HEK293 (cell line): Measurements from ENCODE around the gene CXCL17.

ENCODE experiments used
- CTCF ChIA-PET: fragments of 350-600 bp; formaldehyde crosslinking; extraction: SDS; loops from one replicate; lab custom pipeline; 2021; ENCODE audit warnings: antibody characterized with exemption; lab: Yijun Ruan, JAX
- POLR2A ChIA-PET: fragments of 300-600 bp; formaldehyde crosslinking; extraction: SDS; loops from one replicate; lab custom pipeline; 2020; ENCODE audit warnings: antibody characterized with exemption, inconsistent platforms; lab: Yijun Ruan, JAX
- H3K27ac ChIP-seq: fragments of 200-500 bp; sonication (Bioruptor generic); 2 replicates; pipeline ENCODE4 v1.5.1; 2014; ENCODE audit warnings: low read depth, low read length, control low read depth, inconsistent platforms; ENCODE audit errors: extremely low read depth
- H3K36me3 ChIP-seq, 2 experiments: fragments of 200-500 bp in 1 of 2; sonication (Bioruptor generic) in 1 of 2; 1 replicate in 1 of 2; 2 replicates in 1 of 2; pipeline ENCODE4 v1.5.1; 2014 to 2017; ENCODE audit warnings: inconsistent platforms in 2 of 2, low read length in 2 of 2; ENCODE audit not compliant: control insufficient read depth in 2 of 2, insufficient read depth in 1 of 2
- H3K4me1 ChIP-seq: fragments of 200-500 bp; sonication (Bioruptor generic); 2 replicates; pipeline ENCODE4 v1.5.1; 2014; ENCODE audit warnings: mild to moderate bottlenecking, low read length, inconsistent platforms; ENCODE audit not compliant: control insufficient read depth, insufficient read depth
- H3K4me3 ChIP-seq: 2 replicates; pipeline ENCODE4 v1.5.1; 2011; ENCODE audit warnings: low read depth, mild to moderate bottlenecking, control low read depth, low read length, moderate library complexity
- H3K9me3 ChIP-seq: fragments of 200-500 bp; sonication (Bioruptor generic); 2 replicates; pipeline ENCODE4 v1.5.1; 2014; ENCODE audit warnings: low read depth, low read length, inconsistent platforms; ENCODE audit not compliant: control insufficient read depth, insufficient read depth
- GFI1B ChIP-seq: fragments of 450-650 bp; formaldehyde crosslinking; IDR thresholded peaks from 2 replicates; pipeline ENCODE4 v1.5.1; 2016; ENCODE audit warnings: missing biosample characterization, missing genetic modification characterization
- PRDM1 ChIP-seq: fragments of 450-650 bp; formaldehyde crosslinking; IDR thresholded peaks from 2 replicates; pipeline ENCODE4; 2016; ENCODE audit warnings: missing biosample characterization, missing genetic modification characterization
- ZNF10 ChIP-seq: fragments of 450-650 bp; formaldehyde crosslinking; IDR thresholded peaks from 2 replicates; pipeline ENCODE4 v1.5.1; 2017; ENCODE audit warnings: missing biosample characterization, missing genetic modification characterization
- ZNF157 ChIP-seq: fragments of 450-650 bp; formaldehyde crosslinking; IDR thresholded peaks from 2 replicates; pipeline ENCODE4 v1.5.1; 2016; ENCODE audit warnings: missing biosample characterization, missing genetic modification characterization
- ZNF23 ChIP-seq: fragments of 450-650 bp; formaldehyde crosslinking; IDR thresholded peaks from 2 replicates; pipeline ENCODE4 v1.5.1; 2016; ENCODE audit warnings: missing biosample characterization, missing genetic modification characterization, borderline replicate concordance
- ZNF561 ChIP-seq: fragments of 450-650 bp; IDR thresholded peaks from 2 replicates; pipeline ENCODE4 v1.5.1; 2018; ENCODE audit warnings: missing biosample characterization, missing genetic modification characterization, borderline replicate concordance
- ZNF571 ChIP-seq: fragments of 450-650 bp; formaldehyde crosslinking; IDR thresholded peaks from 2 replicates; pipeline ENCODE4 v1.5.0; 2017; ENCODE audit warnings: missing biosample characterization, missing genetic modification characterization
- ZNF707 ChIP-seq: fragments of 450-650 bp; formaldehyde crosslinking; IDR thresholded peaks from 2 replicates; pipeline ENCODE4 v1.5.1; 2016; ENCODE audit warnings: missing biosample characterization, missing genetic modification characterization
- TF ChIP-seq, protein P1 (sequence below): fragments of 450-650 bp; formaldehyde crosslinking; IDR thresholded peaks from 2 replicates; pipeline ENCODE4 v1.5.1; 2016; ENCODE audit warnings: missing biosample characterization, missing genetic modification characterization
- TF ChIP-seq, protein P2 (sequence below): fragments of 450-650 bp; formaldehyde crosslinking; IDR thresholded peaks from 2 replicates; pipeline ENCODE4 v1.5.1; 2016; ENCODE audit warnings: missing biosample characterization, missing genetic modification characterization
- TF ChIP-seq, protein P3 (sequence below): fragments of 450-650 bp; formaldehyde crosslinking; IDR thresholded peaks from 2 replicates; pipeline ENCODE4 v1.5.1; 2016; ENCODE audit warnings: missing biosample characterization, missing genetic modification characterization
- TF ChIP-seq, protein P4 (sequence below): fragments of 450-650 bp; formaldehyde crosslinking; IDR thresholded peaks from 2 replicates; pipeline ENCODE4 v1.5.1; 2017; ENCODE audit warnings: missing biosample characterization, mild to moderate bottlenecking, missing genetic modification characterization, moderate library complexity
- TF ChIP-seq, protein P5 (sequence below): fragments of 450-650 bp; formaldehyde crosslinking; IDR thresholded peaks from 2 replicates; pipeline ENCODE4 v1.5.1; 2016; ENCODE audit warnings: missing biosample characterization, missing genetic modification characterization
- TF ChIP-seq, protein P6 (sequence below): fragments of 450-650 bp; formaldehyde crosslinking; IDR thresholded peaks from 2 replicates; pipeline ENCODE4 v1.5.1; 2016; ENCODE audit warnings: missing biosample characterization, missing genetic modification characterization

CXCL17 gene

DNA sequence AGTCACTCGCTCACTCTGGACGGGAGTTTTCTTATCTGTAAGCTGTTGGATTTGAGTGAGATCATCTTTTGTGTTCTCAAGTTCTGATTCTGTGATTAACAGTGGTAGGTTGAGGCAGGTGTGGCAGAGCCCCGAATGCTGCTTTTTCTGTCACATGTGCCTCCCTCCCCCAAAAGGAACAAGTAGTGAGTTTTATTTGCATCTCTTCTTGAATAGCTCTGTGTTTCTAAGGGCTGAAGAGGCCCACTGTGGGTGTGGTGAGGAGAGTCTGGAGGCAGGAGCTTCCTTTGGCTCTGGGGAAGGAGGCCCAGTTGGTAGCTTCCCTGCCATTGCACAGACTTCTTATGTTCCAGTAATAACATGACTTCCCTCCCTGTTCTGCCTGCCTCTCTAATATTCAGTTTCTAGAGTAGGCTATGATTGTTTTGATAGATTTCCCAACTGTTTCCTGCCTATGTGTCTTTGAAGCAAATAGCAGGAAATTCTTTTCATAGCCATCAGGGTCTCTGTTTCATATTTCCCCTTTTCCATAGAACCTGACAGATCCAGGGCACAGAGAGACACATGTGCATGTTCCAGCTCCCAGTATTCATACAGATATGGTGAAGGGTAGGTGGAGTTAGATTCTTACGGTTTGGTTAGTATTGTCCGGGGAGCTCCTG lies 23.9 kb upstream of the CXCL17 start (continued):
- TF ChIP-seq, protein P1, sequence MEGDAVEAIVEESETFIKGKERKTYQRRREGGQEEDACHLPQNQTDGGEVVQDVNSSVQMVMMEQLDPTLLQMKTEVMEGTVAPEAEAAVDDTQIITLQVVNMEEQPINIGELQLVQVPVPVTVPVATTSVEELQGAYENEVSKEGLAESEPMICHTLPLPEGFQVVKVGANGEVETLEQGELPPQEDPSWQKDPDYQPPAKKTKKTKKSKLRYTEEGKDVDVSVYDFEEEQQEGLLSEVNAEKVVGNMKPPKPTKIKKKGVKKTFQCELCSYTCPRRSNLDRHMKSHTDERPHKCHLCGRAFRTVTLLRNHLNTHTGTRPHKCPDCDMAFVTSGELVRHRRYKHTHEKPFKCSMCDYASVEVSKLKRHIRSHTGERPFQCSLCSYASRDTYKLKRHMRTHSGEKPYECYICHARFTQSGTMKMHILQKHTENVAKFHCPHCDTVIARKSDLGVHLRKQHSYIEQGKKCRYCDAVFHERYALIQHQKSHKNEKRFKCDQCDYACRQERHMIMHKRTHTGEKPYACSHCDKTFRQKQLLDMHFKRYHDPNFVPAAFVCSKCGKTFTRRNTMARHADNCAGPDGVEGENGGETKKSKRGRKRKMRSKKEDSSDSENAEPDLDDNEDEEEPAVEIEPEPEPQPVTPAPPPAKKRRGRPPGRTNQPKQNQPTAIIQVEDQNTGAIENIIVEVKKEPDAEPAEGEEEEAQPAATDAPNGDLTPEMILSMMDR, result no peak
- no peak for TF ChIP-seq GFI1B
- TF ChIP-seq, protein P2, sequence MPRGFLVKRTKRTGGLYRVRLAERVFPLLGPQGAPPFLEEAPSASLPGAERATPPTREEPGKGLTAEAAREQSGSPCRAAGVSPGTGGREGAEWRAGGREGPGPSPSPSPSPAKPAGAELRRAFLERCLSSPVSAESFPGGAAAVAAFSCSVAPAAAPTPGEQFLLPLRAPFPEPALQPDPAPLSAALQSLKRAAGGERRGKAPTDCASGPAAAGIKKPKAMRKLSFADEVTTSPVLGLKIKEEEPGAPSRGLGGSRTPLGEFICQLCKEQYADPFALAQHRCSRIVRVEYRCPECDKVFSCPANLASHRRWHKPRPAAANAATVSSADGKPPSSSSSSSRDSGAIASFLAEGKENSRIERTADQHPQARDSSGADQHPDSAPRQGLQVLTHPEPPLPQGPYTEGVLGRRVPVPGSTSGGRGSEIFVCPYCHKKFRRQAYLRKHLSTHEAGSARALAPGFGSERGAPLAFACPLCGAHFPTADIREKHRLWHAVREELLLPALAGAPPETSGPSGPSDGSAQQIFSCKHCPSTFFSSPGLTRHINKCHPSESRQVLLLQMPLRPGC (tag by site-specific recombination), result no peak
- TF ChIP-seq, protein P3, sequence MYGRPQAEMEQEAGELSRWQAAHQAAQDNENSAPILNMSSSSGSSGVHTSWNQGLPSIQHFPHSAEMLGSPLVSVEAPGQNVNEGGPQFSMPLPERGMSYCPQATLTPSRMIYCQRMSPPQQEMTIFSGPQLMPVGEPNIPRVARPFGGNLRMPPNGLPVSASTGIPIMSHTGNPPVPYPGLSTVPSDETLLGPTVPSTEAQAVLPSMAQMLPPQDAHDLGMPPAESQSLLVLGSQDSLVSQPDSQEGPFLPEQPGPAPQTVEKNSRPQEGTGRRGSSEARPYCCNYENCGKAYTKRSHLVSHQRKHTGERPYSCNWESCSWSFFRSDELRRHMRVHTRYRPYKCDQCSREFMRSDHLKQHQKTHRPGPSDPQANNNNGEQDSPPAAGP, result 0 out of 2 replicates have a peak, but pooled peaks have one; percentile 24
- TF ChIP-seq, protein P4, sequence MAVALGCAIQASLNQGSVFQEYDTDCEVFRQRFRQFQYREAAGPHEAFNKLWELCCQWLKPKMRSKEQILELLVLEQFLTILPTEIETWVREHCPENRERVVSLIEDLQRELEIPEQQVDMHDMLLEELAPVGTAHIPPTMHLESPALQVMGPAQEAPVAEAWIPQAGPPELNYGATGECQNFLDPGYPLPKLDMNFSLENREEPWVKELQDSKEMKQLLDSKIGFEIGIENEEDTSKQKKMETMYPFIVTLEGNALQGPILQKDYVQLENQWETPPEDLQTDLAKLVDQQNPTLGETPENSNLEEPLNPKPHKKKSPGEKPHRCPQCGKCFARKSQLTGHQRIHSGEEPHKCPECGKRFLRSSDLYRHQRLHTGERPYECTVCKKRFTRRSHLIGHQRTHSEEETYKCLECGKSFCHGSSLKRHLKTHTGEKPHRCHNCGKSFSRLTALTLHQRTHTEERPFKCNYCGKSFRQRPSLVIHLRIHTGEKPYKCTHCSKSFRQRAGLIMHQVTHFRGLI (tag by site-specific recombination), result no peak
- no peak for TF ChIP-seq ZNF157 (tag by site-specific recombination)
- TF ChIP-seq ZNF10, result no peak
- no peak for TF ChIP-seq ZNF561 (tag by site-specific recombination)
- TF ChIP-seq, protein P5, sequence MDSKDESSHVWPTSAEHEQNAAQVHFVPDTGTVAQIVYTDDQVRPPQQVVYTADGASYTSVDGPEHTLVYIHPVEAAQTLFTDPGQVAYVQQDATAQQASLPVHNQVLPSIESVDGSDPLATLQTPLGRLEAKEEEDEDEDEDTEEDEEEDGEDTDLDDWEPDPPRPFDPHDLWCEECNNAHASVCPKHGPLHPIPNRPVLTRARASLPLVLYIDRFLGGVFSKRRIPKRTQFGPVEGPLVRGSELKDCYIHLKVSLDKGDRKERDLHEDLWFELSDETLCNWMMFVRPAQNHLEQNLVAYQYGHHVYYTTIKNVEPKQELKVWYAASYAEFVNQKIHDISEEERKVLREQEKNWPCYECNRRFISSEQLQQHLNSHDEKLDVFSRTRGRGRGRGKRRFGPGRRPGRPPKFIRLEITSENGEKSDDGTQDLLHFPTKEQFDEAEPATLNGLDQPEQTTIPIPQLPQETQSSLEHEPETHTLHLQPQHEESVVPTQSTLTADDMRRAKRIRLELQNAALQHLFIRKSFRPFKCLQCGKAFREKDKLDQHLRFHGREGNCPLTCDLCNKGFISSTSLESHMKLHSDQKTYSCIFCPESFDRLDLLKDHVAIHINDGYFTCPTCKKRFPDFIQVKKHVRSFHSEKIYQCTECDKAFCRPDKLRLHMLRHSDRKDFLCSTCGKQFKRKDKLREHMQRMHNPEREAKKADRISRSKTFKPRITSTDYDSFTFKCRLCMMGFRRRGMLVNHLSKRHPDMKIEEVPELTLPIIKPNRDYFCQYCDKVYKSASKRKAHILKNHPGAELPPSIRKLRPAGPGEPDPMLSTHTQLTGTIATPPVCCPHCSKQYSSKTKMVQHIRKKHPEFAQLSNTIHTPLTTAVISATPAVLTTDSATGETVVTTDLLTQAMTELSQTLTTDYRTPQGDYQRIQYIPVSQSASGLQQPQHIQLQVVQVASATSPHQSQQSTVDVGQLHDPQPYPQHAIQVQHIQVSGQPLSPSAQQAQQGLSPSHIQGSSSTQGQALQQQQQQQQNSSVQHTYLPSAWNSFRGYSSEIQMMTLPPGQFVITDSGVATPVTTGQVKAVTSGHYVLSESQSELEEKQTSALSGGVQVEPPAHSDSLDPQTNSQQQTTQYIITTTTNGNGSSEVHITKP, result peak; percentile 46; the same call in 1 of the 2 replicates
- TF ChIP-seq ZNF571 (tag by site-specific recombination), result no peak
- no peak for TF ChIP-seq ZNF23 (tag by site-specific recombination)
- TF ChIP-seq, protein P6, sequence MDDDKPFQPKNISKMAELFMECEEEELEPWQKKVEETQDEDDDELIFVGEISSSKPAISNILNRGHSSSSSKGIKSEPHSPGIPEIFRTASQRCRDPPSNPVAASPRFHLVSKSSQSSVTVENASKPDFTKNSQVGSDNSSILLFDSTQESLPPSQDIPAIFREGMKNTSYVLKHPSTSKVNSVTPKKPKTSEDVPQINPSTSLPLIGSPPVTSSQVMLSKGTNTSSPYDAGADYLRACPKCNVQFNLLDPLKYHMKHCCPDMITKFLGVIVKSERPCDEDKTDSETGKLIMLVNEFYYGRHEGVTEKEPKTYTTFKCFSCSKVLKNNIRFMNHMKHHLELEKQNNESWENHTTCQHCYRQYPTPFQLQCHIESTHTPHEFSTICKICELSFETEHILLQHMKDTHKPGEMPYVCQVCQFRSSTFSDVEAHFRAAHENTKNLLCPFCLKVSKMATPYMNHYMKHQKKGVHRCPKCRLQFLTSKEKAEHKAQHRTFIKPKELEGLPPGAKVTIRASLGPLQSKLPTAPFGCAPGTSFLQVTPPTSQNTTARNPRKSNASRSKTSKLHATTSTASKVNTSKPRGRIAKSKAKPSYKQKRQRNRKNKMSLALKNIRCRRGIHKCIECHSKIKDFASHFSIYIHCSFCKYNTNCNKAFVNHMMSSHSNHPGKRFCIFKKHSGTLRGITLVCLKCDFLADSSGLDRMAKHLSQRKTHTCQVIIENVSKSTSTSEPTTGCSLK (tag by site-specific recombination), result no peak

DNA sequence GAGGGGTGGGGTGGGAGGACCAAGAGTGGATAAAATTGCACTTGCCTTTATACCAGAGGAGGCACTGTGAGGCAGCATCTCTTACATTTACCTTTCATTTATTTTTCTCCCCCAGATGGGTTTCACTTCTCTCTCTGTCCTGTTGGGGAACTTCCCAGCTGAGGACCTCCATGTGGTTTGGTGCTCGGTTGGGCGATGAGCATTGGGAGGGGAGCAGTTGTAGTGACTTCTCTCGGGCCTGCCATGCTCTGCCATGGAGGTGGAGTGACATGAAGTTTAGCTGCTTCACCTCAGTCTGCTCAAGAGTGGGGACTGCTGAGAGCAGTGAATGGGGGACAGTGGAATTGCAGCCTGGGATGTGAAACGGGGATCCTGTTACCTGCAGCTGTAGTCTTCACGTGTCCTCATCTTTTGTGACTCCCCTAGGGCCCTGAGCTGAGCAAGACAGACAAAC lies 23.1 kb upstream of the CXCL17 start:
- Histone ChIP-seq H3K36me3 (no peaks in the 10 kb centered on the region), H3K4me3 (no peak overlapping the region), H3K4me1 (peaks cover 22% of the 10 kb centered on the region), H3K27ac (no peak overlapping the region), H3K9me3 (no peaks in the 10 kb centered on the region)
- TF ChIP-seq PRDM1 (tag by site-specific recombination) (peak; percentile 66; the same call in 1 of the 2 replicates), ZNF707 (tag by site-specific recombination) (no peak)
- TF ChIP-seq, protein P1, result 0 out of 2 replicates have a peak, but pooled peaks have one; percentile 28
- CTCF ChIA-PET, result interaction anchor here (0.5 to 2.8 kb wide), 10 partner anchors 11 to 959 kb away, joined by 3 to 24 read pairs (median 5); partner anchors contain the start of gene CEACAM1
- POLR2A ChIA-PET, result interaction anchor here (1.6 kb wide), 1 partner anchor 69 kb away, joined by 4 read pairs; no protein-coding TSS in a partner anchor
